Measurements from ENCODE around the gene PANX1.
"Not testable (repeated sequence)": the region's sequence is repeated elsewhere in the genome, so short reads cannot be mapped to it uniquely, and the experiment has no call there.

PANX1 gene

DNA sequence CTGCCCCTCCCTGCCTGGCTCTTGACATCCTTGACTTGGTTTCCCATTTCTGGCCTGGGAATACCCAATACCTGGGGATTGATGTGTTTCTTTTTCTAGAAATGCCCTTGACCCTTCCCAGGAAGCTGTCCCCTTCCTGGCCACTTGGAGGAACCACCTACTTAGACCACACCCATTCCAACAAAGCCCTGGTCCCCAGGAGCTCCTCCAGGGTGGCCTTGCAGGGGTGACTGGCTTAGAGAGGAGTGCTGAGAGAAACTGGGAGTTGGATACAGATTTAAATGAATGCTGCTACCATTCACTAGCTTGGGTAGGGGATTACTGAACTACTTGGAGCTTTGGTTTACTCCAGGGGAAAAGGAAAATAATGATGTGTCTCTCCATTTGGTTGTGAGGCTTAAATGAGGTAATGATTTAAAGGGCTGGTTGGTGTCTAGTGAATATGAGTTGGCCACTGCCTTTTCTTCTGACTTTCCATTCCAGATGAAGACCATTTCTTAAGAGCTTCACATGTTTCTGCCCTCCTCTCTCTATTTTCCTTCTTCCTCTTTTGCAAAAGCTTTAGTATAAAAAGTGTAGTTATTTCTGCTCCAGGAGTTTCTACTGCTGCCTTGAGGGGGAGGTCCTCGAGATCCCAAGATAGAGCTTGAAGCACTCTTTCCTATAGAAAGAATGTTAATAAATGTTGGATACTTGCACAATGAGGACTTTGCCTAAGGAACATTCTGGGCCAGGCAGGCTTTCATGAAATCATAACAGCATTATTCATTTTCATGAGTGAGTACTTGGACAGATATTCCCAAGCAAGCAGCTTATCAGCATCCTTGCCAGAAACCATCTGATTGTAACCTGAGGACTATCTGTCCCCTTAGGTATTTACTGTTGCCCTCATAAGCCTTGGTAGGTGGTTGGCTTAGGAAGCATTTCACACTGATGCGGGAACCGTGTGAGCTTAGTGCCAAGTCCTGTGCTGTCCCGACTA is 22.4 kb downstream of the PANX1 start:
- H3K36me3 Mint-ChIP-seq (ENCODE audit: low read depth): peaks cover 19% of the 10 kb centered on the region
- no peak overlapping the region for H3K27ac Mint-ChIP-seq
- H3K9me3 Mint-ChIP-seq: no peaks in the 10 kb centered on the region
- H3K27me3 Mint-ChIP-seq: no peaks in the 10 kb centered on the region
- peaks cover 77% of the 10 kb centered on the region for H3K4me1 Mint-ChIP-seq (ENCODE audit: low read depth)
- H3K4me3 Mint-ChIP-seq: no peak overlapping the region

DNA sequence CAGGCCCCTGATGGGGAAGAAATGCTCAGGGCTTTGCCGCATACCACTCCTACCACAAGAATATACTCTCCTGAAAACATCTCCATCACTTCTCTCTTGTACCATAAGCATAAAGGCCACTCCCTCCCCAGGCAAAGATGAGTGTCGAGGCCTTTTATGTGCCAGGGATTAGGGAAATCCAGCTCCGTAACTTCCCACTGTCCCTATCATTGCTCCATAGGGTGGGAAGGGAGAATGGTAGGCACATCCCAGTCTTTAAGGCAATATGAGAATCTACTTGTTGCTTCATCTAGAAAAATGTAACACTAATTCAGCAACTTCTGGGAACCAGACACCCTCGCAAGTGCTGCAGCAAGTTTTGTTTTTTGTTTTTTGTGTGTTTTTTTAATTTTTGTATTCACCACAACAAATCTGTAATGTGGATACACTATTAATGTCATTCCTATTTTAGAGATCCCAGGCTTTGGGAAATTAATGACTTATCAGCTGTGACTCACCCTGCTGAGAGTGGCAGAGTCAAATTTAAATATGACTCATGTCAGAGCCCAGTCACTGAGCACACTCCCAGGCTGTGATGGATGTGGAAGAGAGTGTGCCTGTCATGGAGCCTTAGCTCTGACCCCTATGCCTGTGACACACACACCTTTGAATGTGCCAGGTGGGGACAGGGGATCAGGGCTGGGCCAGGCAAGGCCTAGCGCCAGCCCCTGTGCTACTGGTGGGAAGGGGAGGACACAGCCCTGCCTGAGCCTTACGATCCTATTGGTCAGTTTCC is 23.4 kb downstream of the PANX1 start:
- peaks cover 21% of the 10 kb centered on the region for H3K36me3 Mint-ChIP-seq (ENCODE audit: low read depth)
- H3K27me3 Mint-ChIP-seq: no peaks in the 10 kb centered on the region
- no peaks in the 10 kb centered on the region for H3K9me3 Mint-ChIP-seq
- H3K4me3 Mint-ChIP-seq: no peak overlapping the region
- H3K4me1 Mint-ChIP-seq (ENCODE audit: low read depth): peaks cover 67% of the 10 kb centered on the region
- peak overlapping the region; percentile 82 for H3K27ac Mint-ChIP-seq

DNA sequence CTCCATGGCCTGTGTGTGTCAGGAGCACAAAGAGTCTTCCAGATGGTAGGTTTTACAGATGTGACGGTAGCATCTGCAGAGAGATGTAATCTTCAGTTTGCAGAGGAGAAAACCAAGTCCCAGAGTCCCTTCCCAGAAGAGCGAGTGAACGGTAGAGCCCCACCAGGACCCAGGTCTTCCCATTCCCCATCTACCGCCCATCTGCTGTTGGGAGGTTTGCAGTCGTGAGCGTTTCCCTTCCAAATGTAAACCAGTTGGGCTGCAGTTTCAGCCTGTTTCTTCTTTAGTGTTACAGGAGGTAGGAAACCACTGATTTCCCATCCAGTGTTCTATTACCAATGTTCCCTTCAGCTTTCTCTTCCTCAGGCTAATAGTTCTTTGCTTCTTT is 24.0 kb downstream of the PANX1 start:
- H3K4me1 Mint-ChIP-seq (ENCODE audit: low read depth): peaks cover 62% of the 10 kb centered on the region
- H3K36me3 Mint-ChIP-seq (ENCODE audit: low read depth): peaks cover 21% of the 10 kb centered on the region
- H3K27me3 Mint-ChIP-seq: no peaks in the 10 kb centered on the region
- H3K4me3 Mint-ChIP-seq: no peak overlapping the region
- peak overlapping the region; percentile 82 for H3K27ac Mint-ChIP-seq
- no peaks in the 10 kb centered on the region for H3K9me3 Mint-ChIP-seq

DNA sequence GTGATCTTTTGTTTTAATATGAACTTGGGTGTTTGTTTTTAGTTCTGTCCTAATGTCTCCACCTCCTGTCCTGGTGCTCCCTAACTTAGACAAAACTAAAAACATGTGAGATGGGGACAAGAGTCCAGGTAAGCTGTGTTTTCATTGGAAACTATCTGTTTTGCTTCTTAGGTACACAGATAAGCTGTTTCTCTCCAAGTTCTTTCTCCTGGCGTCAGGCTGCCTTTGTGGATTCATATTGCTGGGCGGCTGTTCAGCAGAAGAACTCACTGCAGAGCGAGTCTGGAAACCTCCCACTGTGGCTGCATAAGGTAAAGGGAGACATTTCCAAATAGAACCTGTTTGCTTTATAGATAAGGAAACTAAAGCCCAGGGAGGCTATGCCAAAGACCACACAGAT is 24.7 kb downstream of the PANX1 start:
- H3K27me3 Mint-ChIP-seq: no peaks in the 10 kb centered on the region
- H3K4me3 Mint-ChIP-seq: no peak overlapping the region
- peak overlapping the region; percentile 63 for H3K27ac Mint-ChIP-seq
- H3K36me3 Mint-ChIP-seq (ENCODE audit: low read depth): peaks cover 21% of the 10 kb centered on the region
- H3K4me1 Mint-ChIP-seq (ENCODE audit: low read depth): peaks cover 58% of the 10 kb centered on the region
- H3K9me3 Mint-ChIP-seq: no peaks in the 10 kb centered on the region

DNA sequence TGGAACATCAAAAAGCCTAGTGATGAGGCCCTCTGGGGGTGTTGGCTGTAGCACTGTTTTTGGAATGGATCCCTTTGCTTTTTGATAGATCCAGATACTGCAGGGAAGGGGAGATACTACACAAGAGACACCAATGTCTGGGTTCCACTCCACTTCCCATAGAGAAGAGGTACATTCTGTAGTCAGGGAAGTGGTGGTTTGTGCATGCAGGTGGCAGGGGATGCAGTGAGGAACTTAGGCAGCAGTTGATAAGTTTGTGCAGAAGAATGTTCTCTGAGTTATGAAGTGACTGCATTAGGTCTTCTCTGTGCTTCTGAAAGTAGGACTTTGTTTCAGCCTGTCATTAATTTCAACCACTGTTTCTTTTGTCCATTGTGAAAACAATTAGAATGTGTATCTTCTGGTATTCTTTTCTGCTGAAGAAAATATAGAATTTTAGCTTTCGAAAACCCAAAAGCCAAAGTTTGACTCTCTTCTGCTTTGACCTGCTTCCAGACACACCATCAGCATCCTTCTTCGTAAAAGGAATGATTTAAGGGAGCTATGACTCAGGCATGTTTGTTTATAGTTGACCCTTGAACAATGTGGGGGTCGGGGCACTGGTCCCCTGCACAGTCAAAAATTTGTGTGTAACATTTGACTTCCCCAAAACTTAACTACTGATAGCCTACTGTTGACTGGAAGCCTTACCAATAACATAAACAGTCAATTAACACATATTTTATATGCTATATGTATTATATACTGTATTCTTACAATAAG is 25.6 kb downstream of the PANX1 start:
- H3K4me3 Mint-ChIP-seq: no peak overlapping the region
- peaks cover 49% of the 10 kb centered on the region for H3K4me1 Mint-ChIP-seq (ENCODE audit: low read depth)
- no peaks in the 10 kb centered on the region for H3K27me3 Mint-ChIP-seq
- peaks cover under 1% of the 10 kb centered on the region for H3K9me3 Mint-ChIP-seq
- H3K27ac Mint-ChIP-seq: no peak overlapping the region
- peaks cover 28% of the 10 kb centered on the region for H3K36me3 Mint-ChIP-seq (ENCODE audit: low read depth)

DNA sequence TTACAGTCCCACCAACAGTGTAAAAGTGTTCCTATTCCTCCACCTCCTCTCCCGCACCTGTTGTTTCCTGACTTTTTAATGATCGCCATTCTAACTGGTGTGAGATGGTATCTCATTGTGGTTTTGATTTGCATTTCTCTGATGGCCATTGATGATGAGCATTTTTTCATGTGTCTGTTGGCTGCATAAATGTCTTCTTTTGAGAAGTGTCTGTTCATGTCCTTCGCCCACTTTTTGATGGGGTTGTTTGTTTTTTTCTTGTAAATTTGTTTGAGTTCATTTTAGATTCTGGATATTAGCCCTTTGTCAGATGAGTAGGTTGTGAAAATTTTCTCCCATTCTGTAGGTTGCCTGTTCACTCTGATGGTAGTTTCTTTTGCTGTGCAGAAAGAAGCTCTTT is 28.7 kb downstream of the PANX1 start:
- Mint-ChIP-seq H3K4me1 (ENCODE audit: low read depth) (peaks cover 34% of the 10 kb centered on the region), H3K36me3 (ENCODE audit: low read depth) (peaks cover 44% of the 10 kb centered on the region)
- H3K27ac Mint-ChIP-seq, H3K27me3 Mint-ChIP-seq, H3K9me3 Mint-ChIP-seq, H3K4me3 Mint-ChIP-seq: not testable (repeated sequence)

DNA sequence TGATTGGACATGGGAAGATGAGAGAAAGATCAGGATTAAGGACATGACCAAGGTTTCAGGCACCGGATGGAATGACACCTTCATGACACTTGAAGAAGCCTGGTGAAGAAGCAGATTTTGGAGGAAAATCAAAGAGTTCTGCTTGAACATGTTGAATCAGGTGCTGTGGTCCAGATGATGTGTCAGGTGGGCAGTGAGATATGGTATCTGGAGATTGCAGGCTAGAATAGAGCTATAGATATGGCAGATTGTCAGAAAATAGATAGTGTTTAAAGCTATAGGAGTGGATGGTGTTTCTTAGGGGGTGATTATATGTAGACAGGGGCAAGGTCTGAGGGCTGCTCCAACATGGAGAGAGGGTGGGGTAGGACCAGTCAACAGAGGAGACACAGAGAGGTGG is 40.2 kb downstream of the PANX1 start:
- Mint-ChIP-seq H3K4me1 (ENCODE audit: low read depth) (peaks cover 44% of the 10 kb centered on the region), H3K9me3 (peaks cover 9% of the 10 kb centered on the region)

DNA sequence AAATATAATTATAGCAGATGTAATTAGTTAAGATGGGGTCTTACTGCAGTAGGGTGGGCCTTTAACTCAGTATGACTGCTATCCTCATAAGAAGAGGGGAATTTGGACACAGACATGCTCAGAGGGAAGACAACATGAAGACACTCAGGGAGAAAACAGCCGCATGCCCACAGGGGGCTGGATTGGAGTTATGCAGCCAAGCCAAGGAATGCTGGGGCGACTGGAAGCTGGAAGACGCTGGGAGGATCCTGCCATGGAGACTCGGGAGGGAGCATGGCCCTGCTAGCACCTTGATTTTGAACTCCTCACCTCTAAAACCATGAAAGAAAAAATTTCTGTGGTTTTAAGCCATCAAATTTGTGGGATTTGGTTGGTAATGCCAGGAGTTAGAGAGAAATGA is 40.9 kb downstream of the PANX1 start:
- H3K9me3 Mint-ChIP-seq: peaks cover 9% of the 10 kb centered on the region
- peaks cover 33% of the 10 kb centered on the region for H3K36me3 Mint-ChIP-seq (ENCODE audit: low read depth)
- H3K4me3 Mint-ChIP-seq: no peak overlapping the region
- H3K4me1 Mint-ChIP-seq (ENCODE audit: low read depth): peaks cover 40% of the 10 kb centered on the region
- H3K27me3 Mint-ChIP-seq: no peaks in the 10 kb centered on the region
- no peak overlapping the region for H3K27ac Mint-ChIP-seq

More for the DNA sequence above, 40.2 kb downstream of the PANX1 start:
- no peak overlapping the region for H3K27ac Mint-ChIP-seq
- peaks cover 33% of the 10 kb centered on the region for H3K36me3 Mint-ChIP-seq (ENCODE audit: low read depth)
- no peak overlapping the region for H3K4me3 Mint-ChIP-seq
- no peaks in the 10 kb centered on the region for H3K27me3 Mint-ChIP-seq

DNA sequence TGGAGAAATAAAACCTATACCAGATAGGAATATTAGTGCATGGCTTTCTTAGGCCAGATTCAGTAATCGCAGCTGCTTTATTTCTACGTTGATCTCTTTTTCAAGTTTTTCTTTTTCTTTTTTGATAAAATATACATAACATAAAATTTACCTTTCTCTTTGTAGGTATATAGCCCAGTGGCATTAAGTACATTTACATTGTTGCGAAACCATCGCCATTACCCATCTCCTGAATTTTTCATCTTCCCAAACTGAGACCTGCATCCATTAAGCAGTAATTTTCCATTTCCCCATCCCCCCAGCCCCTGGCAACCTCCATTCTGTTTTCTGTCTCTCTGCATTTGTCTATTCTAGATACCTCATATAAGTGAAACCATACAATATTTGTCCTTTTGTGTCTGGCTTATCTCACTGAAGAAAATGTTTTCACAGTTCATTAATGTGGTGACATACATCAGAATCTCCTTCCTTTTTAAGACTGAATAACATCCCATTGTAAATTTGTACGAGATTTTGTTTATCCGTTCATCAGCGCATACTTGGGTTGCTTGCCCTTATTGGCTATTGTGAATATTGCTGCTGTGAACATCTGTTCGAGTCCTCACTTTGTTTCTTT is 41.4 kb downstream of the PANX1 start:
- peaks cover 9% of the 10 kb centered on the region for H3K9me3 Mint-ChIP-seq
- H3K4me3 Mint-ChIP-seq: no peak overlapping the region
- H3K27ac Mint-ChIP-seq: no peak overlapping the region
- H3K4me1 Mint-ChIP-seq (ENCODE audit: low read depth): peaks cover 38% of the 10 kb centered on the region
- no peaks in the 10 kb centered on the region for H3K27me3 Mint-ChIP-seq
- peaks cover 33% of the 10 kb centered on the region for H3K36me3 Mint-ChIP-seq (ENCODE audit: low read depth)

DNA sequence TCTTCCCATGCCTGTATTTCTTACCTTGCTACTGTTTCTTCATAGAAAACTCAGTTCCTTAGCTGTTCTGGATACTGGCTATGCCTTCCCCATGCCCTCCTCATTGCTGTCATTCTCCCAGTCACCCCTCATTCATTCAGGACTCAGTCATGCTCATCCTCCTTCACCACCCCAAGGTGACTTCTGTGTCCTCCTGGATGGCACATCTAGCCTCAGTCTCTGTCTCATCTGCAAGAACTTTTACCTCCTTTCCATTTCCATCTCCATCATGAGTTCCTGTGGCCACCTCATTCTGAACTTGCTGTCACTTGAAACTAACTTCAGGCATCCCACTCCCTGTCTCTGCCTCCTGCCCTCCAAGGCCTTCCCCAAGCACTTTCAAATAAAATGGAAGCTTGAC is 42.3 kb downstream of the PANX1 start:
- no peak overlapping the region for H3K27ac Mint-ChIP-seq
- H3K9me3 Mint-ChIP-seq: peaks cover 8% of the 10 kb centered on the region
- H3K4me3 Mint-ChIP-seq: no peak overlapping the region
- peaks cover 38% of the 10 kb centered on the region for H3K4me1 Mint-ChIP-seq (ENCODE audit: low read depth)
- H3K36me3 Mint-ChIP-seq (ENCODE audit: low read depth): peaks cover 31% of the 10 kb centered on the region
- no peaks in the 10 kb centered on the region for H3K27me3 Mint-ChIP-seq

DNA sequence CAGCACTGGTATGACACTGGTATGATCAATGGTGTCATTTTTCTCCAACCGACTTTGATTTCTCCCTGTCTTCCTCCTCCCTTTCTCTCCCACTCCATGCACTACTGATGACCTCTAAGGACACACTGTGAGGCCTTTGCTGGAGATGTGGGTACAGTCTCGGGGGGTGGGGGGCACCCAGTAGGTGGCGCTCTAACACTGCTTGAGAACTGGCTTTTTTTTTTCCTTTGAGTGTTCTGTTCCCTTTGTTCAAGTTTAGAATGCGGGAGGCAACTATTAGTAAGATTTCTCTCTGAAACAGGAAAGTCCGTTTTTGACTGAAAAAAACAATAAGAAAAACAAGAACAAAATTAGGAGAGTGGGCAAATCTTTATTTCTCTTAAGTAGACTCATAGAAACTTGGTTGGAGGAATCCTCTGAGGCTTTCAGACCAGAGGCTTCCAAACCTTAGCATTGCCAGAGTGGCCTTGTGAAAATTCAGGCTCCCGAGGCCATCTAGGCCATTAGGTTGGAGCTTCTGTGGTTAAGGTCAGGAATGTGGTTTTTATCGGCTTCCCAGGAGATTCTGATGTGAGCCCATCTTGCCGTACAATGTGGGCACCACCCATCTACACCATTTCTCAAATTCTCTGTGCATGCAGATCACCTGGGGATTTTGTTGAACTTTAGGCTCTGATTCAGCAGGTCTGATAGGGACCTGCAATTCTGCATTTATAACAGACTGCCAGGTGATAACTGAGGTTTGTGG is 43.2 kb downstream of the PANX1 start:
- Mint-ChIP-seq H3K9me3 (no peaks in the 10 kb centered on the region), H3K4me3 (no peak overlapping the region), H3K27ac (no peak overlapping the region), H3K27me3 (no peaks in the 10 kb centered on the region), H3K4me1 (ENCODE audit: low read depth) (peaks cover 38% of the 10 kb centered on the region), H3K36me3 (ENCODE audit: low read depth) (peaks cover 28% of the 10 kb centered on the region)

DNA sequence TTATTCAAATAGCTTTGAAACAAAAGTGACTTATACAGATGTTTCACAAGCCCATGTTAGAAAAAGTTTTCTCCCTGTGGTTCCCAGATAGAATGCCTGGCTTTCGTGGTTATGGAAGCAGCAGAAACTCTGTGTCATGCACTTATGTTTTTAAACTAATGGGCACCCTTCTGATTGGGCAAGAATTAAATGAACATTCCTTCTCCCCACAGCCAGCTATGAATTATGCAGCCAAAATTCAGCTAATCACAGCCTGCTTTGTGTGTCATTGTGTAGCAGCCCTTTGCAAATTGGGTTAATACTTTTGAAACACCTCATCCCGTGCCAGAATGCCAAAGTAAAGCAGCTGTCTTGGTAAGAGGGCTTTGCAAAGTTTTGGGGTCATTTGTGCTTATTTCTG is 46.9 kb downstream of the PANX1 start:
- no peaks in the 10 kb centered on the region for H3K9me3 Mint-ChIP-seq
- peaks cover 32% of the 10 kb centered on the region for H3K4me1 Mint-ChIP-seq (ENCODE audit: low read depth)
- no peaks in the 10 kb centered on the region for H3K27me3 Mint-ChIP-seq
- H3K36me3 Mint-ChIP-seq (ENCODE audit: low read depth): peaks cover 48% of the 10 kb centered on the region
- no peak overlapping the region for H3K27ac Mint-ChIP-seq
- no peak overlapping the region for H3K4me3 Mint-ChIP-seq

DNA sequence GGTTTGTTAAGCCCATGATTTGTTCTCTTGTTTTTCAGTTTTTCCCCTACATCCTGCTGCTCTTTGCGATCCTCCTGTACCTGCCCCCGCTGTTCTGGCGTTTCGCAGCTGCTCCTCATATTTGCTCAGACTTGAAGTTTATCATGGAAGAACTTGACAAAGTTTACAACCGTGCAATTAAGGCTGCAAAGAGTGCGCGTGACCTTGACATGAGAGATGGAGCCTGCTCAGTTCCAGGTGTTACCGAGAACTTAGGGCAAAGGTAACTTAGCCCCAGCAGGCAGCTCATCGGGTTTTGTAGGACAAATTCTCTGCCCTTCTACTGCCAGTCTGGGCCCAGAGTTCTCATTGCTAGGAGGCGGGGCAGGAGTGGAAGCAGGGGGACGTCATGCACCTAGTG is 49.7 kb downstream of the PANX1 start:
- H3K36me3 Mint-ChIP-seq (ENCODE audit: low read depth): peaks cover 41% of the 10 kb centered on the region
- peaks cover 8% of the 10 kb centered on the region for H3K4me1 Mint-ChIP-seq (ENCODE audit: low read depth)
- no peak overlapping the region for H3K4me3 Mint-ChIP-seq
- H3K9me3 Mint-ChIP-seq: no peaks in the 10 kb centered on the region
- no peaks in the 10 kb centered on the region for H3K27me3 Mint-ChIP-seq
- H3K27ac Mint-ChIP-seq: no peak overlapping the region

DNA sequence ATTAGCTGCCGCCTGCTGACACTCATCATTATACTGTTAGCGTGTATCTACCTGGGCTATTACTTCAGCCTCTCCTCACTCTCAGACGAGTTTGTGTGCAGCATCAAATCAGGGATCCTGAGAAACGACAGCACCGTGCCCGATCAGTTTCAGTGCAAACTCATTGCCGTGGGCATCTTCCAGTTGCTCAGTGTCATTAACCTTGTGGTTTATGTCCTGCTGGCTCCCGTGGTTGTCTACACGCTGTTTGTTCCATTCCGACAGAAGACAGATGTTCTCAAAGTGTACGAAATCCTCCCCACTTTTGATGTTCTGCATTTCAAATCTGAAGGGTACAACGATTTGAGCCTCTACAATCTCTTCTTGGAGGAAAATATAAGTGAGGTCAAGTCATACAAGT is 51.1 kb downstream of the PANX1 start:
- Mint-ChIP-seq H3K4me3 (no peak overlapping the region), H3K36me3 (ENCODE audit: low read depth) (peaks cover 46% of the 10 kb centered on the region), H3K4me1 (ENCODE audit: low read depth) (peaks cover 7% of the 10 kb centered on the region), H3K9me3 (no peaks in the 10 kb centered on the region), H3K27me3 (no peaks in the 10 kb centered on the region), H3K27ac (no peak overlapping the region)
